HG03066 (cell line): ENCODE results near the gene HNRNPK.
"Not testable (repeated sequence)": the region's sequence is repeated elsewhere in the genome, so short reads cannot be mapped to it uniquely, and the experiment has no call there.

ENCODE experiments used
- ATAC-seq: cut with Tn5 transposase; IDR thresholded peaks from one replicate; pipeline ENCODE4 v1.9.1; 2021; ENCODE audit warnings: low read depth; ENCODE audit not compliant: unreplicated experiment

HNRNPK gene

GRCh38 chr9:83978992-83979811 is 813 bp downstream of the HNRNPK start:
- ATAC-seq = peak; percentile 19

- ATAC-seq = no peak
These were observed 2.8 kb downstream of the HNRNPK start for GRCh38 chr9:83977196-83977595.

GRCh38 chr9:83976372-83976771 is 3.6 kb downstream of the HNRNPK start:
- ATAC-seq = no peak

- no peak for ATAC-seq
These were observed 4.7 kb downstream of the HNRNPK start for GRCh38 chr9:83975300-83975699.

GRCh38 chr9:83972286-83972685 is 7.7 kb downstream of the HNRNPK start:
- no peak for ATAC-seq

DNA sequence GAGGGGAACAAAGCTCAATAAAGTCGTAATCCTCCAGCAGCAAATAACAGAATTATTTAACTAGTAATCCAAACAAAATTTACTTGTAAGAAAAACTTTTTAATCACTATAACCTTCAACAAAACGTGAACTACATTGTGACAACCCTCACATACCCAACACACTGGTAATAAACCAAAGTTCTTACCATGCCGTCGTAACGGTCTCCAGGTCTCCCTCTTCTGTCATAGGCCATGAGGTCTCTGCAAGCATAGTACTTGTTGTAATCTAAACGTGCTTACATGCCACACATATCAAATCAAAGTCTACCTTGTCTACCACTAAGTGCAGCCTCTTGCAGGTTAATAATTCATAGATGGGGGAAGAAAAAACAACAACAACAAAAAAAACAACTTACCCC is 8.5 kb downstream of the HNRNPK start:
- ATAC-seq = no peak

GRCh38 chr9:83969602-83970001 is 10.4 kb downstream of the HNRNPK start:
- no peak for ATAC-seq

DNA sequence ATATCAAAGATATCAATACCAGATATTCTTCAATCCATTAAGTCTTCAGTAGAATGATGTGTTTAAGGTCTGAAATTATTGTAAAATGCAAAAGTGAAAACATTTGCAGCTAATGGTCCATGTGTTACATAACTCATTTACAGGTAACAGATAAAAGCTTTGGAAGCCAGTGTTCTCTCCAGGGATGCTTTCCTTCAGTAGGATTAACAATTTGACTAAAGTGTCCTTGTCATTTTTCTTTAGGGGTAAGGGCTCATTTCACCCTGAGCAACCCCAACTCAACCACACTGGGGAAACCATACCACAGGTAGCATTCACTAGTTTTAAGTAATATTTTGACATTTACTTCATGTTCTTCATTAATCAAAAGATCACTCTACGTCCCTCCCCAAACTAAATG is 12.9 kb downstream of the HNRNPK start:
- no peak for ATAC-seq

DNA sequence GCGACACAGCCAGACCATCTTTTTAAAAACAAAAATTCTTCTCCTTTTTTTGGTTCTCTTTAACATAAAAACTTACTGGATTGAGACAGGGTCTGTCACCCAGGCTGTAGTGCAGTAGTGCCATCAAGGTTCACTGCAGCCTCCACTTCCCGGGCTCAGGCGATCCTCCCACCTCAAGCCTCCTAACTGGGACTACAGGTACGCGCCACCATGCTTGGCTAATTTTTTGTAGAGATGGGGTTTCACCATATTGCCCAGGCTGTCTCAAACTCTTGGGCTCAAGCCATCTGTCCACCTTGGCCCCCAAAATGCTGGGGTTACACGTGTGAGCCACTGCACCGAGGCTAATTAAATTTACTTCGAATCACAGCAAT is 13.8 kb downstream of the HNRNPK start:
- no peak for ATAC-seq

GRCh38 chr9:83965350-83966208 is 14.4 kb downstream of the HNRNPK start:
- no peak for ATAC-seq

DNA sequence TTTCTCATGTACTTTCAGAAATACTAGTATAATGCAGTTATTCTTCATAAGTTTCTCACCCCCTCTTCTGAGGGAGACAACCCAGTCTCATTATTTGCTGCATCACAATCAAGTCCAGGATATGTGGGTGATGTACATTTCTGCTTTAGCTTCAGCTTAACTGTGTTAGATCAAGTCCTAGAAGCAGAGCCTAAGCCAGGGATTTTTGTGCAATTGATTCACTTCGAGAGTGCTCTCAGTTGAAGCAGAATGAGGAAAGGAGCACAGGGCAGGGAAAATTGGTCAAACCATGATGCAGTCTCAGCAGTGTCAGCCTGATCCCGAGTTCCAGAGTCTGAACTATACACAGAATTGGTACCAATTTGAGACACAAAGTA is 15.1 kb downstream of the HNRNPK start:
- ATAC-seq = no peak

GRCh38 chr9:83962165-83962564 is 17.9 kb downstream of the HNRNPK start:
- ATAC-seq = no peak

- no peak for ATAC-seq
These were observed 19.0 kb downstream of the HNRNPK start for GRCh38 chr9:83960991-83961390.

DNA sequence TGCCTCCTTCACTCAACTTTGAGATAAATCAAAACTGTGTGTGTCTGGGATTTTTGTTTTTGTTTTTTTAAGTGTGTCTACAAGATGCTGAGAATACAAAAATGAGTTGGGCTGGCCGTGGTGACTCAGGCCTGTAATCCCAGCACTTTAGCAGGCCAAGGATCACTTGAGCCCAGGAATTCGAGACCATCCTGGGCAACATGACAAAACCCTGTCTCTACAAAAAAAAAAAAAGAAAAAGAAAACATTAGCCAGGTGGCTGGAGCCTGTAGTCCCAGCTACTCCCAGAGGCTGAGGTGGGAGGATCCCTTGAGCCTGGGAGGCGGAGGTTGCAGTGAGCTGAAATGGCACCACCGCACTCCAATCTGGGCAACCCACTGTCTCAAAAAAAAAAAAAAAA is 21.0 kb downstream of the HNRNPK start:
- no peak for ATAC-seq

- no peak for ATAC-seq
These were observed 22.8 kb downstream of the HNRNPK start for GRCh38 chr9:83957248-83957513.

- peak; percentile 87 for ATAC-seq
These were observed 23.4 kb downstream of the HNRNPK start for GRCh38 chr9:83956436-83957247.

DNA sequence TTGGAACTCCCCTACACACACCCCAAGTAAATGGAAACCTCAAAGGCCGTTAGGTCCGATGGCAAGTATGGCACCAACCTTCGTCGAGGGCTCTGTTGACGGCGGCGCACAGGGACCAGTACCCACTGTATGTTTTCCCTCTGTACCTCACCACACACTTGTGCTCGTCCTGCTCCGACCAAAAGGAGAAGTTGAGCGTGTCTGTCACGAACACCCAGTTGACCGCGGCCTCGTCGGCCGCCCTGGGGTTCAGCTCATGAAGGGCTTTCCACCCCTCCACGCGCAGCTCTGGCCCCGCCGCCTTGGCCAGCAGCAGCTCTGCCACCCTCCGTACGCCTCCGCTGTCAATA is 24.0 kb downstream of the HNRNPK start:
- peak; percentile 54 for ATAC-seq

DNA sequence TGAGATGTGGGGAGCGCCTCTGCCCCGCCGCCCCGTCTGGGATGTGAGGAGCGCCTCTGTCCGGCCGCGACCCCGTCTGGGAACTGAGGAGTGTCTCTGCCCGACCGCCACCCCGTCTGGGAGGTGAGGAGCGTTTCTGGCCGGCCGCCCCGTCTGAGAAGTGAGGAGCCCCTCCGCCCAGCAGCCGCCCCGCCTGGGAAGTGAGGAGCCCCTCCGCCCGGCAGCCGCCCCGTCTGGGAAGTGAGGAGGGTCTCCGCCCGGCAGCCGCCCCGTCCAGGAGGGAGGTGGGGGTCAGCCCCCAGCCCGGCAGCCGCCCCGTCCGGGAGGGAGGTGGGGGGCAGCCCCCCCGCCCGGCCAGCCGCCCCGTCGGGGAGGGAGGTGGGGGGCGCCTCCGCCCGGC is 31.9 kb downstream of the HNRNPK start:
- not testable (repeated sequence) for ATAC-seq

DNA sequence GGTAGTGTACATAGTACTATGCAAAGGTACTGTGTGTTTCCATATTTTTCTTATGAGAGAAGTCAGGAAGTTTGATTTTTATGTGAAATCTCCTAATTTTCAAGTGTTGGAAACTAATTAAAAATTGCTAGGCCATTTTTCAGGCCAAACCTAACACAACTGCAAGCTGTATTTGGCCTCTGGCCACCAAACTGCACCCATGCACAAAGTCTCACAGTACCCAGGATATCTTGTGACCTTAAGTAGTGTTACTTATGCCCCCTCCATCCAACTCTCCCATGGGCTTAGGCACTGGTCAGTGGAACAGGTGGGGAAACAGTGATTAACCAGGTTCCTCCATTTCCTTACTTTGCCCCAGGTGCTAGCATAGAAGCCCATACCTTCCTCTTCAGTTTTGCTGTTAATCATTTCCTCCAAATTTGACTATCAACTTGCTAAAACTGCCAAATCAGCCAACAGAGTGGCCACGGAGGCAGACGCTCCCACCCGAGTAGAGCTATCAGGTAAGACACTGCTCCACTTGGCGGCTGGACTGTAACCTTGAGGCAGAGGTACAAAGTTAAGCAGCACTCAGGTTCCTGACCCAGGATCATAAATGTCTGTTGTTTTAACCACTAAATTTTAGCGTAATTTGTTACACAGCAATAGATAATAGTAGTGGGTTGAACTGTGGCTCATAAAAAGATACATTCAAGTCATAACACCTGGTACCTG is 39.3 kb downstream of the HNRNPK start:
- ATAC-seq = no peak

GRCh38 chr9:83937861-83938455 is 42.1 kb downstream of the HNRNPK start:
- ATAC-seq = peak; percentile 81
